GM18870 (cell line): Measurements from ENCODE around the gene CCDC127.
"Not testable (repeated sequence)": the region's sequence is repeated elsewhere in the genome, so short reads cannot be mapped to it uniquely, and the experiment has no call there.

Experiments used
- ATAC-seq: cut with Tn5 transposase; IDR thresholded peaks from one replicate; pipeline ENCODE4 v1.9.1; 2021; ENCODE audit warnings: moderate library complexity; ENCODE audit not compliant: unreplicated experiment

CCDC127 gene

DNA sequence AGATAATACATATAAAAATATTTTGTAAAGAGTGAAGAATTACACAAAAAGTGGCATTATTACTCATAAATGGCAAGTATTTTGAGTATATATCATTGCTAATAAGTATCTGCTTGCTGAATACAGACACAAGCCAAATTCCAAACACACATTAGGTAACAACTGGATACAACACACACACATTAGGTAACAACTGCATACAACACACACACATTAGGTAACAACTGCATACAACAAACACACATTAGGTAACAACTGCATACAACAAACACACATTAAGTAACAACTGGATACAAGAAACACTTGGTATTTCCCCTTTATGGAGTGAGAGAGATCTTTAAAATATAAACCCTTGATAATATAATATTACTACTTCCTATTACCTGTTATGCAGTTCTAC, 13.5 kb downstream of the CCDC127 start:
- no peak for ATAC-seq

DNA sequence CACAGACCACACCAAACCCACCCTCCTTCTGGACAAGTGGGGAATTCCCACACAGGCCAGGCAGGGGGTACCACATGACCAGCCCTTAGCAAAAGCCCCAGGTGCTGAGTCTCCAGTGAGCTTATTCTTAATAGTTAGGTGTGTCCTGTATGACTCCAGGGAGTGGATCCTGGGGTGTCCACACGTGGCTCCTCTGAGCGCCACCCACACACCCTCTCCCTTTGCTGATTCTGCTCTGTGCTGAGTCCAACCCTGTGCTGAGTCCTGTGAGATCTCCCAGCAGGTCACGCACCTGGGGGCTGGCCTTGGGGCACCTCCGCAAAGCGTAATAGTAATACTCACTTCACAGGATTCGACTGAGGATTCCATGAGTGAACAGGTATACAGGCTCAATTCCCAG, 14.0 kb downstream of the CCDC127 start:
- ATAC-seq = no peak

DNA sequence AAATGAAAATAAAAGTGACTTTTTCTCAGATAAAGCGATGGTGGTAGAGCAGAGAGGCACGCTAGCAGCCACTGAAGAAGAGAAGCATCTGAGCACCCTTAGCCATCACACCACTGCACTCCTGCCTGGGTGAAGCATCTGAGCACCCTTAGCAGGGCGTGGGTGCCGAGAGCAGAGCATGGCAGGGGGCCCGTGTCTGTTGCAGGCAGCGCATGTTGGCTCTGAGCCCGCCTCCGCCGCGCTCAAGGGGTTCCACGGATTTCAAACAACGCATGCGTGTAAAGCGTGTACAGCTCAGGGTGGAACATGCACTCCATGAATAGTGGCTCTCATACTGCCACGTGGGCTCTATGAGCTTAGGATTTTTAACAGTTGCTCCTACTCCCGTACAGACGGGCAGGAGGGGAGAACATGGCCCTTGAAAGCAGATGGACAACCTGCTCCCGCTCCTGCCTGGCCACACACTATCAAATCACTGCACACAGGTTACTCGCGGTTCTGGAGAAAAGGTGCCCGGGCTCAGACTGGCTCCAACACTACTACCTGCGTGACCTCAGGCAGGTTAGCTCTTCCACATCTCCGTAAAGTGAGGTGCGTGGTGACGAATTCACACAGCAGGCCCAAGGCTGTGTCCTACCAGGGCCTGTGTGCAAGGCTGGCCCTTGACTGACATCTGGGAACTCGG, 14.6 kb downstream of the CCDC127 start:
- ATAC-seq = no peak

DNA sequence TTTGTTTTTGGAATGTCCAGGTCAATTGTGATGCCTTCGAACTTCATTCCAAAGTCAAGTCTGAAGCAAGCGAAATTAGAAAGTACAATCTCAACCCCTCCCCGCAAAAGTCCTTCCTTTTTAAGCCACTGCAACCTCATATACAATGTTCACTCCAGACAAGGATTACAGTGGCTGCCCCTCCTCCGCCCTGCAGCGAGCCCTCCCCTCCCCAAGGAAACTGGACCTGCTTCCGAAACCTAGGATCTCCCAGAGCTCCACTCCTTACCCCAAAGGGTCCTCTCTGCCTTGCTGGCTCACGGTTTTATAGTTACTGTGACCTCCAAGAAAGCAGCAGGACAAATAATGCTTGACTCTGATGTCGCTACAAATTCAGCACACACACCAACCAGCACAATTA, 16.3 kb downstream of the CCDC127 start:
- ATAC-seq = no peak

DNA sequence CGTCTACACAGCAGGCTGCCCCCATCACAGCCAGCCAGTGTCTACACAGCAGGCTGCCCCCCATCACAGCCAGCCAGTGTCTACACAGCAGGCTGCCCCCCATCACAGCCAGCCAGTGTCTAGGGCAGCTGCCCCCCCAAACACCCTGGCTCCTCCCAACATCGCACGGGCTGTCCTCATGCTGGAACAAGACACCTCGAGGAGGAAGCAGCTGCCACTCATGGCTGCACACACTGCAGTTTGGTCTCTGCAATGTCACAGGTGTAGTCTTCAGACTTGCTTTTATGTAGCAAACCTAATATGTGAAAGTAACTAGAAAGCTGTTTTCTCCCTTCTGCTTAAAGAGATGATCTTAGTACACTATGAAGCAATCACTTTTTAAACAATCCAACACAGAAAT, 17.0 kb downstream of the CCDC127 start:
- ATAC-seq = no peak

DNA sequence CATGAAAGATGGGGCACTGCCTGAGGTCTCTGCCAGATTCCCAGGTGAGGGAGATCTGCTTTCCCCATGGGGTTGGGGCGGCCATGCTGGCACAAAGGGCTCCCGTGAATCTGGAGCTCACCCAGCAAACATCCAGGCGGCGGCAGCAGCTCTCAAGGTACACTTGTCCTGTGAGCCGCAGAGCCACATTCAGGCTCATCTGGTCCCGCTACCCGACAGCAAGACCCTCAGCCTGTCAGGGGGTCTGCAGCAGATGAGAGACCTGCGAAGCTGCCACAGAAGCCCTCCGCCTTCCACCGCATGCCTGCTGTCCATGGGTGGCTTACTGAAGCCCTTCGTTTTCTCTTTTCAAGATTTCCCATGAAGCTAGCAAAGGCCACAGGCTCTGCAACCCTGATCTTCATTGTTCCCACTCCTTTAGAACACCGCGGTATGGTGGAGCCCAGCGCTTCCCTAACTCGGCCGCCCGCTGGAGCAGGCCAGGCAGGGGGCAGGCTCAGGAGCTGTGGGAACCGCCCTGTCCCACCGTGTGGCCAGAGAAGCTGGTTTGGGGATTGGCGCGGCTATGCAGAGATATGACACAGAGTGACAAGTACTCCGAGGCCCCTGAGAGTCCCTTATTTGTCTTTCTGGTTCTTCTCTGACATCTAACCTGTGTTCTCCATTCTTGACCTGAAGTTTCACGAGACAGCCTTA, 17.9 kb downstream of the CCDC127 start:
- no peak for ATAC-seq

DNA sequence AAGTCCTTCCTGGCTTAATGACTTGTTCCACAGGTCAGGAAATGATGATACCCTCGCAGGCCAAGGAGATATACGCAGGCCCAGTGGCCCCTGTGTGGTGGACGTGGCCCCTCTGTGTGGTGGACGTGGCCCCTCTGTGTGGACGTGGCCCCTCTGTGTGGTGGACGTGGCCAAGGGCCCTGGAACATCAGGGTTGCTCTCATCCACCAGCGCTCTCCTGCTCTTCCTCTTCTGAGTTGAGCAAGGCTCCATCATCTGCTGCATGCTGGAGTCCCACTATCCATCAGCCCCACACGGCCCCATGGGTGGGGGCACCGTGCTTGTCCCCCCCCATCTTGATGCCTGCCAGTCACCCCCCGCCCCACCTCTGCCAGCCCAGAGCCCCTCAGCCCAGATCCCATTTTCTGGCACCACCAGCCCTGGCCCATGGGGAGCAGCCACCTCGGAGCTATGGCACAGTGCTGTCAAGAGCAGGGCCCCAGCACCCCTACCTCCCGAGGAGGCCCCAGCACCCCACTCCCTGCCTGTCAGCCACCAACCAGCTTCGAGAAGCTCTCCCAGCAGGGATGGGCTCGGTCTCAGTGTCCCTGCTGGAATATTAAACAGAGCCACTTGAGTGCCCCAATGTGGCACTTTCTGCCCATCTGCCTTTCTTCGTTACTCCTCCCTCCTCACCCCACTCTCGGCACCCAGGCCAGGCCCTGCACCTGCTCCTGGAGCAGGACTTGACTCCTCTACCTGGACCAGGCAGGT, 18.6 kb downstream of the CCDC127 start:
- no peak for ATAC-seq

DNA sequence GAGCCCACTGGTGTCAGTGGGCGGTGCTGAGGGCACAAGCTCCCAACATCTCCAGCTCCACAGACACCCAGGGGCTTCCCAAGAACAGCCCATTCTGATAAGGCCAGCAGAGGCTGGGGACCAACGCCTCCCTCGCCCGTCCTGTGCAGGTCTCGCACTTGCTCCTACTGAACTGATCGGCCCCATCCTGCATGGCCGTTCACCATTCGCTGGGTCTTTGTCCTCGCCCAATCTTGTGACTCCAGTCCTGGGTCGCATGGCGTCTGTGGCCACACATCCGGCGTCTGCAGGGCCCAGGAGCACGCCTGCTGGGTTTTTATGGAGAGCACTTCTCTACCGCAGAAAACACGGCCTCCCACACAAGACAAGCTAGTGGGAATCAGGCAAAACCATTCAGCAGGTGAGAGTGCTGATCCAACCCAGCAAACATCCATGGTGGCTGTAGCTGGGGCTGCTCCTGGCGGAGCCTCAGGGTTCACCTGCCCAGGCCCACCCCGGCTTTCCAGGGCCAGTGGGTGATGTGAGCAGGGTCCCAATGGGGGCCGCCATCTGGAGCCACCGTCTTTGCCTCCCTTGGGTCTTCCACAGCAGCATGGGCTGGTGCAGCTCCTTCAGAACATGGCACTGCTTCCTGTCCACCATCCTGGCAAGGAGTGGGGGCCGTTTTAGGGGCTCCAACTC, 19.3 kb downstream of the CCDC127 start:
- ATAC-seq = no peak

DNA sequence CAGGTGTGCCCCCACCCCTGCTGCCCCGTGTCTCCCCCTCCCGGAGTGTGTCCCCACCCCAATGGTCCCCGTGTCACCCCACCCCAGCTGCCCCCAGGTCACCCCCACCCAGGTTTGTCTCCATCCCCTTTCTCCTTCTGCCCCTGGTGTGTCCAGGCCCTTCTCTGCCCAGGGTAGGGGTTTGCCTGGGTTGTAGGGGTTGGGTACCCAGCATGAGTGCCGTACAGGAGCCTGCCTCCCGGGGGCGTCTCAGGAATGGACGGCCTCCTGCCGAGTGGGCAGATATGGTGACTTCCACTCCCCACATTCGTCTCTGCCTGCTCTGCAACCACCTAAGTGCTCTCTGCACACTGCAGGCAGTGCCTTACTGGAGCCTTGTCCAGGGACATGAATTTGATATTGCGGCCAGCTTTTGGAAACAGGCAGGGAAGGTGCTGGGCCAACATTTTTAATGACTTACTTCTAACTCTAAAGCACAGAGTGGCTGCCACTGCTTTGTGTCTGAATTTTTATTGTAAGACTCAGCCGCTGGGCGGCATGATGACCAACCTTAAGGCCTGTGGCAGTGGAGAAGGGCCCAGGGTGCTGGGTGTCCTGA, 20.0 kb downstream of the CCDC127 start:
- ATAC-seq = no peak

DNA sequence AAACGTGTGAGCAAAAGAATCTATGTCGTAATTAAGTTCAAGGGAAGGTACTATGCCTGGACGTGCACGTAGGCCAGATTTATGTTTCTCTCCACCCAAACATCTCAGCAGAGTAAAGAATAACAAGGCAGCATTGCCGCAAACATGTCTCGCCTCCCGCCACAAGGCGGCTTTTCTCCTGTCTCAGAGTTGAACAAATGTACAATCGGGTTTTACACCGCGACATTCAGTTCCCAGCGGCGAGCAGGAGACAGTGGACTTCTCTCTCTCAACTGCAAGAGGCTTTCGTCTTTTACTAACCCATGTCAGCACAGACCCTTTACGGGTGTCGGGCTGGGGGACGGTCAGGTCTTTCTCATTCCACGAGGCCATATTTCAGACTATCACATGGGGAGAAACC, 20.9 kb downstream of the CCDC127 start:
- not testable (repeated sequence) for ATAC-seq

DNA sequence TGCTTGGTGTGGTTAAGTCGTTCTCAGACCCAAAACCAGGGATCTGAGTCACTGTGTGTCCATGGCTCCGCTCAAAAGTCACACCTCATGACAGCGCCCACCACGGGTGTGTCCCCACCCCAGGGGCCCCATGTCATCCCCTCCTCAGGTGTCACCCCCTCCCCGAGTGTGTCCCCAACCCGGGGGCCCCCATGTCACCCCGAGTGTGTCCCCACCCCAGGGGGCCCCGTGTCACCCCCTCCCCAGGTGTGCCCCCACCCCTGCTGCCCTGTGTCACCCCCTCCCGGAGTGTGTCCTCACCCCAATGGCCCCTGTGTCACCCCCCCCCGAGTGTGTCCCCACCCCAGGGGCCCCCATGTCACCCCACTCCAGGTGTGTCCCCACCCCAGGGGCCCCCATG, 21.6 kb downstream of the CCDC127 start:
- no peak for ATAC-seq

DNA sequence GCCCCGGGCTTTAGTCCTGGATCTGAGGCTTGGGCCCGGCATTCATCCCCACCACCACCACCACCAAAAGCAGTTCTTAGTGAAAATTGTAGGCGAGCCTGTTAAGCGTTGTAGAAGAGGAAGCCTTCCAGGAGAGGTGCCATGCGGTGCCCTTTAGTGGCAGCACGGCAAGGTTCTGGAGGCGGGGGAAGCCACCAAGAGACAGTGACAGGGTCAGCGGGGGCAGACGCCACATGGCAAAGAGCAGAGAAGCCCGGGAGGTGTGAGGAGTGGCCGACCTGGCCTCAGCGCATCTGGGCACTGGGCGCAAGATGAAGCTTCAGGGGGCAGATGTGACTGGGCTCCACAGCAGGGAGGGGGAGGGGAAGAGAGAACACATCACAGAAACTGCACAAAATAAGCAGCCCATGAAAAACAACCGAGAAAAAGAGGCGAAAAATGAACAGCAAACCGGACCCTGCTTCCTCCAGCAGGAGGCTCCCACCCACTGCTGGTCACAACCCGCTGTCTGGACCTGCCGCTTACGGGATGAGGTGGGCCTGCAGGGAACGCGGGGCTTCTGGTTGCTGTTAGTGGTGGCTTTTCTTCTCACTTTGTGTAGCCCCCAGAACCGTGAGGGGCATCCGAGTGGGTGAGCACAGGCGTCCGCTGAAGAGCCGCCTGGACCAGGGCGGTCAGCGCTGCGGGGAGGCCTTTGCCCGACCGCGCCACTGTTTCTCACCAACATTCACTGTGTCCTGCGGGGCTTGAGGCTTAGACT, 22.4 kb downstream of the CCDC127 start:
- no peak for ATAC-seq

DNA sequence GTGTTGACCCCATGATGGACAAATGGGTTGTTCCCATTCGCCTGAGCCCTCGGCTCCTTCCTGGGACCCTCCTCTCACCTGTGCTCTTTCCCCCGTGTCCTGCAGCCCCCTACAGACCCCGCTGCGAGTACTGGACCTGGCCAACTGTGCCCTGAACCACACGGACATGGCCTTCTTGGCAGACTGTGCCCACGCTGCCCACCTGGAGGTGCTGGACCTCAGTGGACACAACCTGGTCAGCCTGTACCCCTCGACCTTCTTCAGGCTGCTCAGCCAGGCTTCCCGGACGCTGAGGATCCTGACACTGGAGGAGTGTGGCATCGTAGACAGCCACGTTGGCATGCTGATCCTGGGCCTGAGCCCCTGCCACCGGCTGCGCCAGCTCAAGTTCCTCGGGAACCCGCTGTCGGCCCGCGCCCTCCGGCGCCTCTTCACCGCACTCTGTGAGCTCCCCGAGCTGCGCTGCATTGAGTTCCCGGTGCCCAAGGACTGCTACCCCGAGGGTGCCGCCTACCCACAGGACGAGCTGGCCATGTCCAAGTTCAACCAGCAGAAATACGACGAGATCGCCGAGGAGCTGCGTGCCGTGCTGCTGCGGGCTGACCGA, 23.2 kb downstream of the CCDC127 start:
- ATAC-seq = no peak

DNA sequence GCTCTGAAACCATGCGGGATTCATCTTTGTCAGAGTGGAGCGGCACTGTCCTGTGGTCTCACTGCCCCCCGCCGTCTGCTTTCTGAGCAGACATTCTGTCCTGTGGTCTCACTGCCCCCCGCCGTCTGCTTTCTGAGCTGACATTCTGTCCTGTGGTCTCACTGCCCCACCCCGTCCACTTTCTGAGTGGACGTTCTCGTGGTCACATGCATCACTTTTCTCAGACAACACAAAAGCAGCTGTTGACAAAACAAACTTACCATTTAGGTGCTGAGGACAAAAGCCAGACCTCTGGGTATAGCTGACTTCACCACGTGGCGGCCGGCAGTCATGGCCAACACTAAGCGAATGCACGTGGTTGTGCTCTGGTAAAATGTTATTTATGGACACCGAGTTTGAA, 23.9 kb downstream of the CCDC127 start:
- ATAC-seq = no peak

DNA sequence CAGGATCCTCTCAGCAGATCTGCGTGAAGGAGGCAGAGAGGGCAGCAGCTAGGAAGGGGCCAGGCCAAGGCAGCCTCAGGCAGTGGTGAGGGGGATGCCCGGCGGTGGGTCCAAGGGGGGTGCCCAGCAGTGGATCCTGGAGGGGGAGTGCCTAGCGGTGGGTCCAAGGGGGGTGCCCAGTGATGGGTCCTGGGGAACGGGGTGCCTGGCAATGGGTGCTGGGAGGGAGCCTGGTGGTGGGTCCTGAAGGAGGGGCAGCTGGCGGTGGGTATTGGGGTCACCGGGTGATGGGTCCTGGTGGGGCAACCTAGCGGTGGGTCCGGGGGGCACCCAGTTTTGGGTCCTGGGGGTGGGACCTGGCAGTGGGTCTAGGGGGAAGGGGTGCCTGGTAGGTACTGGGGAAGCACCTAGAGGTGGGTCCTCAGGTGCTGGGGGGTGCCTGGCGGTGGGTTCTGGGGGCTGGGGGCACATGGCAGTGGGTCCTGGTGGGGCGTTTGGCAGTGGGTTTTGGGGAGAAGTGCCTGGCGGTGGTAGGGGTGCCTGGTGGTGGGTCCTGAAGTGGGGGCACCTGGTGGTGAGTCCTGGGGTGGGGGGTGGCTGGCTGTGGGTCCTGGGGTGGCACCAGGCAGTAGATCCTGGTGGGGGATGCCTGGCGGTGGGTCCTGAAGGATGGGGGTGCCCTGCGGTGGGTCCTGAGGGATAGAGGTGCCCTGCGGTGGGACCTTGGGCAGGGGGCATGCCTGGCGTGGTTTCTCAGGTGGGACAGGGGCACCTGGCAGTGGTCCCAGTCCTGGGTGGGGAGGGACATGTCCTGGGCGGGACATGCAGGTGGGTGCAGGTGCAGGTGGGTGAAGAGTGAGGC, 24.8 kb downstream of the CCDC127 start:
- no peak for ATAC-seq

DNA sequence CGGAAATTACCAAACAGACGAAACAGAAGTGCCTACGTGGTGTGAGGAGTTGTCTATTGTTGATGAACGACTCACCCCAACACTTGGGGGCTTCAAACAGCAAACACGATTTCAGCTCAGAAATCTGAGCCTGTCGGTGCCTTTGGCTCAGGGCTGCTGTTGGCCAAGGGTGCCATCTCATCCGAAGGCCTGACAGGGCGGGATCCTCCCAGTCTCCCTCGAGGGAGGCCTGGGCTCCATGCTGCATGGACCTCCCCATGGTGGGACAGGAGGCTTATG, 25.3 kb downstream of the CCDC127 start:
- no peak for ATAC-seq

DNA sequence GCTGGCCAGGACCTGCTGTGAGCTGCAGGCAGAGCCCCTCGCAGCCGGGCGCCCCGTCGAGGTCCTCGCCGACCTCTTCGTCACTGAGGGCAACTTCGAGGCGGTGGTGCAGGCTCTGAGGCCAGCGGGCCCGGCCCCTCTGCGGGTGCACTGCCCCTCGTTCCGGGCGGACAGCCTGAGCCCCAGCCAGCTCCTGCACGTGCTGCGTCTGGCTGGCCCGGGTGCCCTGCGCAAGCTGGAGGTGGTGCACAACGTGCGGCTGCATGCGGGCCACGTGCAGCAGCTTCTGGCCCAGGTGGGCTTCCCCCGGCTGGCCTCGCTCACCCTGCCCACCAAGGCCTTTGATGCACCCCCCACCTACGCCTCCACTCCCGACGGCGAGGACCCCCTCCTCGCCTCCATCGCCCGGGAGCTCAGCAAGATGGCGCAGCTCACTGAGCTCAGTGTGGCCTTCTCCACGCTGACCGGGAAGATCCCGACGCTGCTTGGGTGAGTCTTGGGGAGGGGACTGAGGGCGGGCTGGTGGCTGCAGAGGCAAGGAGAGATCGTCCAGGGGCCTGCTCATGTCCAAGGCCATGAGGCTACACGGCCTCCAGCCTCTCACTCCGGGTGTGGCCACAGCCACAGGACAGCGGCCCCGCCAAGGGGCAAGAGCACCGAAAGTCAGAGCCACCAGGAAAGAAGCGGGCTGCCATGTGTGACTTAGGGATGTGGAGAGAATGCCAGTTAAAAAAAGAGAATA, 25.8 kb downstream of the CCDC127 start:
- no peak for ATAC-seq

DNA sequence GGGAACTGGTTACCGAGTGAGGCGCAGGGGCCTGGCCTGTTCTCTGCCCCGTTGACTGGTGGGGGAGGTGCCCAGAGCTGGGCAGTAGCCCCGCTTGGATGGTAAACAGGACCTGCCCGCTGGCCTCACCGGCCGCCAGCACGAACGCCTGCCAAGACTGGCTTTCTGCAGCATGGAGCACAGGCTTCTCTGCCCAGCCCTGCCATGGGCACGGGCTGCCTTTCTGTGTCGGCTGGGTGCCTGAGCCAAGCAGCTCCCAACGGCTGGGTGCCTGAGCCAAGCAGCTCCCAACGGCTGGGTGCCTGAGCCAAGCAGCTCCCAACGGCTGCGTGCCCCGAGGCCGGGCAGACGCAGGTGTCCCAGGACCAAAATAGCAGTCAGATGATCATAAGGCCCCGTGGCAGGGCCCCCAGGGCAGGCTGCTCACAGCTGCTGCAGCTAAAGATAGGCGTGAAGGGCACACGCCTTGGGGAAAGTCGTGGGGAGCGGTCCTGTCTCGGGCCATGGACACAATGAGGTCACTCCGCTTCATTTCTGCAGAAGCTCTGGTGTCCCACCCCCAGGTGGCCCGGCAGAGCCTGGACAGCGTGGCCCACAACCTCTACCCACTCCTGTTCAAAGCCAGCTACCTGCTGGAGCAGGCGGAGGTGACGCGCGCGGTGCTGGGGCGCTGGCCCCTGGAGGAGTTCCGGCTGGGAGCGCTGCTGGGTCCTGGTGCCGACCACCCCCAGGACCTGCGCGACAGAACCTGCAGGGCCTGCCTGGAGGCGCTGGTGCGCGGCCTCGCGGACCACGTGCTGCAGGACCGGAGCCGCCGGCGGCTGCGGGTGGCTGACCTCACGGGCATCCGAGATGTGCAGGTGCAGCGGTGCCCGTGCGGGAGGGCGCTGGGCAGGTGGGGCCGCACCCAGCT, 26.7 kb downstream of the CCDC127 start, which contains the start of gene LRRC14B:
LRRC14B (plus strand) TSS at position 460 of the 913 bp plus-strand sequence; CDS start at position 504, 44 bp downstream.
- ATAC-seq = no peak
